ENCODE data around the gene PSPH. TPM values are rescaled to one million over a fixed set of nuclear protein-coding genes. Genes with fewer than 3 reads are reported as not detected.
A peak's percentile ranks its signal among the peaks of the same experiment; 100 is the strongest.
"Not testable (repeated sequence)": the region's sequence is repeated elsewhere in the genome, so short reads cannot be mapped to it uniquely, and the experiment has no call there.

The PSPH gene
- total and polyA plus RNA-seq, 10 donors: 2.2 to 11.3 (median 6.6) TPM

GRCh38 chr7:56092789-56093531 is 41.7 kb upstream of the PSPH start, which contains the start of gene PHKG1:
Gene PHKG1, minus strand, starts transcription at chr7:56092952. Its CDS starts 4,011 bp downstream, at chr7:56088941.
- Histone ChIP-seq H3K4me3 (no peak within 1 kb of the TSS), H3K27me3 (replicated peaks in 1 of 7) (no peaks in the 10 kb centered on the region), H3K36me3 (peaks cover 0 to 39% (median 2%) of the 10 kb centered on the region in 6 donors), H3K4me1 (peaks cover 3 to 18% (median 10%) of the 10 kb centered on the region in 6 donors), H3K27ac (peak within 1 kb of the TSS in 5 of 8 donors; percentile 13 to 51 (median 43)), H3K9me3 (no peaks in the 10 kb centered on the region)
- peak; percentile 80 for DNase-seq
- intact Hi-C loops (cut with DNase I; ENCODE audit: low total_unique reads): no loop called here
- 63 to 69% (median 66%) methylated on average over 19 of the region's 19 CpGs for WGBS, 5 donors
- peak; percentile 64 to 74 (median 72) for TF ChIP-seq POLR2AphosphoS5 (IDR thresholded peaks at IDR 0.05)
- no peak for TF ChIP-seq POLR2A (IDR thresholded peaks at IDR 0.05)
- TF ChIP-seq, protein P1, sequence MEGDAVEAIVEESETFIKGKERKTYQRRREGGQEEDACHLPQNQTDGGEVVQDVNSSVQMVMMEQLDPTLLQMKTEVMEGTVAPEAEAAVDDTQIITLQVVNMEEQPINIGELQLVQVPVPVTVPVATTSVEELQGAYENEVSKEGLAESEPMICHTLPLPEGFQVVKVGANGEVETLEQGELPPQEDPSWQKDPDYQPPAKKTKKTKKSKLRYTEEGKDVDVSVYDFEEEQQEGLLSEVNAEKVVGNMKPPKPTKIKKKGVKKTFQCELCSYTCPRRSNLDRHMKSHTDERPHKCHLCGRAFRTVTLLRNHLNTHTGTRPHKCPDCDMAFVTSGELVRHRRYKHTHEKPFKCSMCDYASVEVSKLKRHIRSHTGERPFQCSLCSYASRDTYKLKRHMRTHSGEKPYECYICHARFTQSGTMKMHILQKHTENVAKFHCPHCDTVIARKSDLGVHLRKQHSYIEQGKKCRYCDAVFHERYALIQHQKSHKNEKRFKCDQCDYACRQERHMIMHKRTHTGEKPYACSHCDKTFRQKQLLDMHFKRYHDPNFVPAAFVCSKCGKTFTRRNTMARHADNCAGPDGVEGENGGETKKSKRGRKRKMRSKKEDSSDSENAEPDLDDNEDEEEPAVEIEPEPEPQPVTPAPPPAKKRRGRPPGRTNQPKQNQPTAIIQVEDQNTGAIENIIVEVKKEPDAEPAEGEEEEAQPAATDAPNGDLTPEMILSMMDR (IDR thresholded peaks at IDR 0.05 in 8 of 11, conservative IDR thresholded peaks at IDR 0.05 in 3 of 11): peak in 7 of 11 experiments; percentile 18 to 62 (median 52)

DNA sequence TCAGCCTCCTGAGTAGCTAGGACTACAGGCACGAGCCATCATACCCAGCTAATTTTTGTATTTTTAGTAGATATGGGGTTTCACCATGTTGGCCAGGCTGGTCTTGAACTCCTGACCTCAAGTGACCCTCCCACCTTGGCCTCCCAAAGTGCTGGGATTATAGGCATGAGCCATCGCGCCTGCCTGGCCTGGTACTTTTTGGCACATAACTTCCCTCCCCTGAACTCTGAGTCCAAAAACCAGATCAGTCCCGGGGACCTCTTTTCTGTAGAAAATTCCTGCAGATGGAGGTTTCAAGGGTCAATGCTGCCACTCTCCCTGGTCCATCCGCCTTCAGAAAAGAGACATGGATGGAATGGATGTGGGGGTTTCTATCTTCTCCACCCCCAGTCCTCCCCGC is 41.1 kb upstream of the PSPH start:
- H3K4me3 ChIP-seq; DNase-seq; intact Hi-C loops (cut with DNase I; ENCODE audit: low total_unique reads); H3K27me3 ChIP-seq (replicated peaks in 1 of 7); H3K9me3 ChIP-seq: not testable (repeated sequence)
- WGBS, 5 donors: 60 to 80% (median 71%) methylated on average over 6 of the region's 6 CpGs
- peak overlapping the region in 5 of 8 donors; percentile 13 to 51 (median 43) for H3K27ac ChIP-seq
- peaks cover 3 to 18% (median 10%) of the 10 kb centered on the region in 6 donors for H3K4me1 ChIP-seq
- H3K36me3 ChIP-seq: peaks cover 0 to 39% (median 3%) of the 10 kb centered on the region in 6 donors

- TF ChIP-seq POLR2AphosphoS5 (IDR thresholded peaks at IDR 0.05) (no peak), POLR2A (IDR thresholded peaks at IDR 0.05) (no peak)
- TF ChIP-seq, protein P1 (IDR thresholded peaks at IDR 0.05 in 8 of 11, conservative IDR thresholded peaks at IDR 0.05 in 3 of 11): no peak
- Histone ChIP-seq H3K4me3 (no peak overlapping the region), H3K27ac (no peak overlapping the region), H3K36me3 (peaks cover 0 to 39% (median 5%) of the 10 kb centered on the region in 6 donors), H3K9me3 (no peaks in the 10 kb centered on the region), H3K27me3 (replicated peaks in 1 of 7) (no peaks in the 10 kb centered on the region), H3K4me1 (peaks cover 3 to 18% (median 10%) of the 10 kb centered on the region in 6 donors)
- 94 to 100% (median 100%) methylated on average over 3 of the region's 3 CpGs for WGBS, 5 donors
- DNase-seq: no peak
- intact Hi-C loops (cut with DNase I; ENCODE audit: low total_unique reads): no loop called here
These were observed 40.3 kb upstream of the PSPH start for GRCh38 chr7:56091591-56091990.

DNA sequence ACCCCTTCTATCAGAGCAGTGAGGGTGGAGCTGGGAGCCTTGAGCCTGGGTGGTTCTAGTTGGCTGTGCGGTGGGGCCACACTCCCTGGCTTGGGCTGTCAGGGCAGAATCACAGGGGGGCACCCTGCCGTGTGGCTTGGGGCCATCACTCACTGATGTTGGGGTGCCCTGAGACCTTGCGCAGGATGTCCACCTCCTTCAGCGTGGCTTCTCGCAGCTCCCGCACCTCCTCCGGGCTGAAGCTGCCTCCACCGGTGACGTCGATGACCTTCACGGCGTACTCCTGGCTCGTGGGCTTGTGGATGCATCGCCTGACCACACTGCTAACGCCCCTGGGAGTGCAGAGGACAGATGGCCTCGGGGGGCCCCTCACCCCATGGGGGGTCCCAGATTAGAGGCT is 36.2 kb upstream of the PSPH start:
- H3K36me3 ChIP-seq: peaks cover 0 to 58% (median 5%) of the 10 kb centered on the region in 6 donors
- H3K27me3 ChIP-seq (replicated peaks in 1 of 7): no peaks in the 10 kb centered on the region
- peaks cover 0 to 15% (median 7%) of the 10 kb centered on the region in 6 donors for H3K4me1 ChIP-seq
- peak; percentile 63 for DNase-seq
- WGBS, 5 donors: 88 to 95% (median 93%) methylated on average over 13 to 16 of the region's 16 CpGs
- intact Hi-C loops (cut with DNase I; ENCODE audit: low total_unique reads): no loop called here
- H3K9me3 ChIP-seq: no peaks in the 10 kb centered on the region
- TF ChIP-seq POLR2A (IDR thresholded peaks at IDR 0.05) (no peak), POLR2AphosphoS5 (IDR thresholded peaks at IDR 0.05) (peak in 1 of 3 donors; percentile 41)
- TF ChIP-seq, protein P1 (IDR thresholded peaks at IDR 0.05 in 8 of 11, conservative IDR thresholded peaks at IDR 0.05 in 3 of 11): no peak
- H3K27ac ChIP-seq: no peak overlapping the region
- no peak overlapping the region for H3K4me3 ChIP-seq

Measured in spleen (tissue), 11 donors.